HepG2 (cell line): ENCODE data around the gene BAZ2A. TPM values are rescaled to one million over a fixed set of nuclear protein-coding genes. Genes with fewer than 3 reads are reported as not detected.

ENCODE experiments used
- ATAC-seq: fragments of 200-7000 bp; cut with Tn5 transposase; 3 replicates; pipeline ENCODE4 v1.9.1; 2020; ENCODE audit warnings: mild to moderate bottlenecking, moderate library complexity
- BruUV-seq: library from RNA; stranded (reverse); fragments of 400-500 nt; replicated peaks from 2 replicates; lab custom pipeline; 2021; lab: Mats Ljungman, UMichigan
- CTCF ChIA-PET: fragments of 300-600 bp; formaldehyde crosslinking; extraction: SDS; loops from one replicate; lab custom pipeline; 2021; ENCODE audit warnings: low total read pairs, inconsistent platforms, low intra/inter-chr PET ratio; lab: Yijun Ruan, JAX
- POLR2A ChIA-PET: fragments of 350-600 bp; sonication (Branson Sonifier 250); formaldehyde crosslinking; loops from one replicate; lab custom pipeline; 2020; ENCODE audit warnings: antibody characterized with exemption, inconsistent platforms; lab: Yijun Ruan, JAX
- DNase-seq: peaks from one replicate; pipeline ENCODE4 v3.0.0-alpha.2; 2015; ENCODE audit warnings: low spot score
- FAIRE-seq: peaks from 3 replicates; lab custom pipeline; 2011; peaks lifted over from hg19 to GRCh38; lab: Jason Lieb, UNC
- H2AFZ ChIP-seq: one replicate; pipeline ENCODE4 v1.6.1; 2011; ENCODE audit warnings: low read length, inconsistent platforms
- H3K27ac ChIP-seq: fragments of 300-600 bp; 3 replicates; pipeline ENCODE4 v1.8.0; 2011; ENCODE audit warnings: mixed run types, mild to moderate bottlenecking, mixed read lengths, low read length, inconsistent platforms; ENCODE audit not compliant: insufficient read depth; ENCODE audit errors: extremely low read length
- H3K27me3 ChIP-seq, 2 experiments: fragments of 200-600 bp in 1 of 2; 2 replicates in 1 of 2; 3 replicates in 1 of 2; pipeline versions ENCODE4 v1.6.0 to v1.8.0; 2011; ENCODE audit warnings: low read length in 2 of 2, mild to moderate bottlenecking in 2 of 2, moderate library complexity in 2 of 2, inconsistent platforms in 1 of 2; ENCODE audit not compliant: insufficient read depth in 2 of 2, control insufficient read depth in 1 of 2
- H3K36me3 ChIP-seq, 2 experiments: fragments of 200-600 bp in 1 of 2; replicated peaks in 1 of 2; 2 replicates in 1 of 2; 3 replicates in 1 of 2; pipeline versions ENCODE4 v1.5.1 to v1.8.0; 2011; ENCODE audit warnings: low read length in 2 of 2, inconsistent platforms in 1 of 2; ENCODE audit not compliant: insufficient read depth in 2 of 2, control insufficient read depth in 1 of 2
- H3K4me1 ChIP-seq: 2 replicates; pipeline ENCODE4 v1.5.1; 2012; ENCODE audit warnings: low read length, inconsistent platforms; ENCODE audit not compliant: insufficient read depth
- H3K4me2 ChIP-seq: 2 replicates; pipeline ENCODE4 v1.6.0; 2011; ENCODE audit warnings: low read depth, low read length, inconsistent platforms
- H3K4me3 ChIP-seq, 3 experiments: fragments of 200-600 bp in 1 of 3; sonication (generic), shearing (Covaris generic) in 1 of 3; replicated peaks in 1 of 3; 2 replicates each; pipeline ENCODE4 v1.5.1; 2011 to 2016; ENCODE audit warnings: low read length in 3 of 3, inconsistent platforms in 2 of 3, low read depth in 2 of 3, mild to moderate bottlenecking in 2 of 3, control low read depth in 1 of 3, mixed read lengths in 1 of 3; ENCODE audit not compliant: insufficient read depth in 1 of 3
- H3K79me2 ChIP-seq: one replicate; pipeline ENCODE4 v1.6.1; 2011; ENCODE audit warnings: low read length, inconsistent platforms; ENCODE audit not compliant: insufficient read depth
- H3K9ac ChIP-seq: 2 replicates; pipeline ENCODE4 v1.6.0; 2011; ENCODE audit warnings: mild to moderate bottlenecking, low read depth, low read length, inconsistent platforms; ENCODE audit not compliant: insufficient read depth
- H3K9me3 ChIP-seq: 2 replicates; pipeline ENCODE4 v1.5.1; 2012; ENCODE audit warnings: mild to moderate bottlenecking, low read length
- H4K20me1 ChIP-seq: 2 replicates; pipeline ENCODE4 v1.6.0; 2011; ENCODE audit warnings: inconsistent platforms, mild to moderate bottlenecking, low read length, moderate library complexity; ENCODE audit not compliant: insufficient read depth
- ATF7-NPFF ChIP-seq: sonication (generic); formaldehyde crosslinking; IDR thresholded peaks from 2 replicates; pipeline ENCODE4 v1.8.1; 2023; ENCODE audit warnings: mild to moderate bottlenecking, low read depth, missing genetic modification reagents, moderate library complexity
- ATRX ChIP-seq: sonication (generic); formaldehyde crosslinking; IDR thresholded peaks from 2 replicates; pipeline ENCODE4 v1.4.0; 2020; ENCODE audit warnings: missing genetic modification reagents, borderline replicate concordance
- CCDC6 ChIP-seq: sonication (generic); formaldehyde crosslinking; IDR thresholded peaks from 2 replicates; pipeline ENCODE4 v1.8.1; 2022; ENCODE audit warnings: mild to moderate bottlenecking, missing genetic modification reagents, moderate library complexity
- CREM ChIP-seq, 2 experiments: sonication (generic) in 1 of 2; formaldehyde crosslinking in 1 of 2; IDR thresholded peaks; 2 replicates each; pipeline versions ENCODE4 v1.4.0 to v1.6.1; 2016 to 2020; ENCODE audit warnings: antibody characterized with exemption in 1 of 2, mild to moderate bottlenecking in 1 of 2, missing genetic modification reagents in 1 of 2
- HBP1 ChIP-seq: IDR thresholded peaks from 2 replicates; pipeline ENCODE4 v1.6.1; 2016; ENCODE audit warnings: low read depth, control low read depth
- KDM2A ChIP-seq: sonication (generic); formaldehyde crosslinking; IDR thresholded peaks from 2 replicates; pipeline ENCODE4 v1.4.0; 2020; ENCODE audit warnings: low read depth, missing genetic modification reagents, borderline replicate concordance
- TGIF2 ChIP-seq: IDR thresholded peaks from 2 replicates; pipeline ENCODE4 v1.6.1; 2016; ENCODE audit warnings: control low read depth, missing compliant biosample characterization
- YEATS2 ChIP-seq: sonication (generic); formaldehyde crosslinking; IDR thresholded peaks from 2 replicates; pipeline ENCODE4 v1.4.0; 2020; ENCODE audit warnings: missing genetic modification reagents, borderline replicate concordance
- ZBTB39 ChIP-seq: sonication (generic); formaldehyde crosslinking; IDR thresholded peaks from 2 replicates; pipeline ENCODE4 v1.5.0; 2020; ENCODE audit warnings: missing genetic modification reagents
- ZNF607 ChIP-seq: sonication (generic); formaldehyde crosslinking; IDR thresholded peaks from 2 replicates; pipeline ENCODE4 v1.5.1; 2020; ENCODE audit warnings: missing genetic modification reagents, mild to moderate bottlenecking, borderline replicate concordance
- ZNF674 ChIP-seq: sonication (generic); formaldehyde crosslinking; IDR thresholded peaks from 2 replicates; pipeline ENCODE4 v1.5.0; 2020; ENCODE audit warnings: low read depth, mild to moderate bottlenecking, missing genetic modification reagents
- ZNF709 ChIP-seq: sonication (generic); formaldehyde crosslinking; IDR thresholded peaks from 2 replicates; pipeline ENCODE4 v1.5.0; 2020; ENCODE audit warnings: mild to moderate bottlenecking, missing genetic modification reagents
- ZNF772 ChIP-seq: sonication (generic); formaldehyde crosslinking; IDR thresholded peaks from 2 replicates; pipeline ENCODE4 v1.5.0; 2020; ENCODE audit warnings: mild to moderate bottlenecking, missing genetic modification reagents
- ZNF816 ChIP-seq: sonication (generic); formaldehyde crosslinking; IDR thresholded peaks from 2 replicates; pipeline ENCODE4 v1.8.0; 2022; ENCODE audit warnings: missing genetic modification reagents, mild to moderate bottlenecking, borderline replicate concordance
- ZSCAN22 ChIP-seq: sonication (generic); formaldehyde crosslinking; IDR thresholded peaks from 2 replicates; pipeline ENCODE4 v1.4.0; 2020; ENCODE audit warnings: mild to moderate bottlenecking, missing genetic modification reagents
- WGBS: methylation state at CpG from one replicate; pipeline ENCODE4 v1.1.6; 2017; ENCODE audit warnings: low lambda C conversion rate; 5-methylcytosine and 5-hydroxymethylcytosine counted together
- in situ Hi-C: cut with HindIII; loops from 2 replicates; pipeline ENCODE4 v1.10.0; 2017; ENCODE audit warnings: low pct_unique_long_range_greater_than_20kb; ENCODE audit not compliant: extremely low pct_ligation_motif_present
- intact Hi-C: fragments of 100-400 bp; cut with micrococcal nuclease; formaldehyde crosslinking; loops from one replicate; pipeline ENCODE4 v1.10.0; 2022; ENCODE audit not compliant: unreplicated experiment
- polyA plus RNA-seq, 8 experiments: library from polyadenylated mRNA; depleted of rRNA in 3 of 8; stranded (reverse) in 7 of 8; unstranded in 1 of 8; fragments of >200 nt; fragmentation: Illumina TruSeq in 4 of 8; extraction: Trizol in 4 of 8; gene quantifications; 2 replicates each; pipeline versions ENCODE4 v1.2.1 to v1.2.3, GENCODE V29; 2011 to 2016; ENCODE audit warnings: low read depth in 4 of 8, missing spikeins in 1 of 8, mixed read lengths in 1 of 8; ENCODE audit not compliant: insufficient read depth in 1 of 8
- total RNA-seq, 5 experiments: library from RNA; depleted of rRNA; stranded (reverse); fragments of >200 nt; fragmentation: Illumina TruSeq; extraction: Trizol; gene quantifications; 2 replicates each; pipeline ENCODE4 v1.2.3, GENCODE V29; 2016; ENCODE audit warnings: low read depth in 1 of 5
- TF ChIP-seq, protein P1 (sequence below): sonication (generic); formaldehyde crosslinking; conservative IDR thresholded peaks from 2 replicates; pipeline ENCODE4 v1.8.1; 2023; ENCODE audit warnings: missing genetic modification reagents
- TF ChIP-seq, protein P2 (sequence below): sonication (generic); formaldehyde crosslinking; IDR thresholded peaks from 2 replicates; pipeline ENCODE4 v1.5.0; 2020; ENCODE audit warnings: missing genetic modification reagents, mild to moderate bottlenecking, borderline replicate concordance

BAZ2A gene
- total and polyA plus RNA-seq, 2 of the 13 experiments (the other 11 are each of a cell fraction or from before 2014, with no cell fraction given) = 21.8 to 73.5 TPM

- POLR2A ChIA-PET = interaction anchor here (1.2 kb wide), 1 partner anchor 12 kb away, joined by 4 read pairs; the partner anchor contains the start of gene ATP5F1B
These were observed 27.6 kb upstream of the BAZ2A start for GRCh38 chr12:56657416-56658379.

More at GRCh38 chr12:56657416-56658379, 27.6 kb upstream of the BAZ2A start:
- intact Hi-C loops (no loop called here), in situ Hi-C loops (no loop called here)
- H3K9me3 ChIP-seq = no peaks in the 10 kb centered on the region
- no peak overlapping the region for H3K9ac ChIP-seq
- TF ChIP-seq ZNF772 (CRISPR knock-in tag) = no peak
- TF ChIP-seq ATRX = no peak
- TF ChIP-seq ZBTB39 (CRISPR knock-in tag) = no peak
- TF ChIP-seq KDM2A (CRISPR knock-in tag) = no peak
- TF ChIP-seq ZNF709 (CRISPR knock-in tag) = no peak
- no peak for TF ChIP-seq YEATS2
- TF ChIP-seq, protein P1, sequence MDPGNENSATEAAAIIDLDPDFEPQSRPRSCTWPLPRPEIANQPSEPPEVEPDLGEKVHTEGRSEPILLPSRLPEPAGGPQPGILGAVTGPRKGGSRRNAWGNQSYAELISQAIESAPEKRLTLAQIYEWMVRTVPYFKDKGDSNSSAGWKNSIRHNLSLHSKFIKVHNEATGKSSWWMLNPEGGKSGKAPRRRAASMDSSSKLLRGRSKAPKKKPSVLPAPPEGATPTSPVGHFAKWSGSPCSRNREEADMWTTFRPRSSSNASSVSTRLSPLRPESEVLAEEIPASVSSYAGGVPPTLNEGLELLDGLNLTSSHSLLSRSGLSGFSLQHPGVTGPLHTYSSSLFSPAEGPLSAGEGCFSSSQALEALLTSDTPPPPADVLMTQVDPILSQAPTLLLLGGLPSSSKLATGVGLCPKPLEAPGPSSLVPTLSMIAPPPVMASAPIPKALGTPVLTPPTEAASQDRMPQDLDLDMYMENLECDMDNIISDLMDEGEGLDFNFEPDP (CRISPR knock-in tag) = no peak
- TF ChIP-seq HBP1 (CRISPR knock-in tag) = no peak
- TF ChIP-seq ATF7-NPFF (CRISPR knock-in tag) = no peak
- no peak for TF ChIP-seq ZNF816 (CRISPR knock-in tag)
- TF ChIP-seq ZSCAN22 = no peak
- TF ChIP-seq CREM (IDR thresholded peaks at IDR 0.05) = no peak
- TF ChIP-seq CREM (CRISPR knock-in tag; IDR thresholded peaks at IDR 0.05) = no peak
- no peak for TF ChIP-seq ZNF607
- TF ChIP-seq, protein P2, sequence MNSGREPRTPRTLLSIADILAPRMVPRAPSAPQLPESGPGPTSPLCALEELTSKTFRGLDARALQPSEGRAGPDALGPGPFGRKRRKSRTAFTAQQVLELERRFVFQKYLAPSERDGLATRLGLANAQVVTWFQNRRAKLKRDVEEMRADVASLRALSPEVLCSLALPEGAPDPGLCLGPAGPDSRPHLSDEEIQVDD (CRISPR knock-in tag) = no peak
- no peak for TF ChIP-seq CCDC6 (CRISPR knock-in tag)
- TF ChIP-seq ZNF674 (CRISPR knock-in tag) = no peak
- TF ChIP-seq TGIF2 (CRISPR knock-in tag) = no peak
- no peak overlapping the region for H3K4me2 ChIP-seq
- H3K27ac ChIP-seq = no peak overlapping the region
- BruUV-seq = no TSS peak
- no peaks in the 10 kb centered on the region for H3K36me3 ChIP-seq
- DNase-seq = no peak
- no peak for FAIRE-seq
- CTCF ChIA-PET = no interaction called here
- H2AFZ ChIP-seq = no peak overlapping the region
- ATAC-seq = no peak
- H3K27me3 ChIP-seq = no peaks in the 10 kb centered on the region
- no peaks in the 10 kb centered on the region for H3K79me2 ChIP-seq
- H3K4me3 ChIP-seq = no peak overlapping the region
- H3K4me1 ChIP-seq = no peaks in the 10 kb centered on the region
- no peaks in the 10 kb centered on the region for H4K20me1 ChIP-seq
- 86% methylated on average over 7 of the region's 7 CpGs for WGBS
